ENCODE data around the gene TRA2A. TPM values are rescaled to one million over a fixed set of nuclear protein-coding genes. Genes with fewer than 3 reads are reported as not detected.

The TRA2A gene
- total RNA-seq, 1 experiment from 2014 or later: 112 TPM

- Histone ChIP-seq H3K27me3 (ENCODE audit: insufficient read depth, low read depth) (no peaks in the 10 kb centered on the region), H3K36me3 (ENCODE audit: low read depth) (peaks cover 61% of the 10 kb centered on the region; the same call in 1 of the 2 replicates), H3K9me3 (ENCODE audit: insufficient read depth, low read depth) (no peaks in the 10 kb centered on the region), H2AFZ (no peak overlapping the region), H3F3A (ENCODE audit: insufficient read depth, low read depth) (peaks cover 7% of the 10 kb centered on the region; the same call in 1 of the 2 replicates), H3K9me2 (ENCODE audit: insufficient read depth) (no peaks in the 10 kb centered on the region), H3K79me2 (ENCODE audit: low read depth) (peaks cover 100% of the 10 kb centered on the region), H4K20me1 (ENCODE audit: insufficient read depth) (peaks cover 76% of the 10 kb centered on the region), H3K4me1 (replicated peaks; ENCODE audit: insufficient read depth) (peaks cover 6% of the 10 kb centered on the region), H3K4me2 (no peak overlapping the region), H3K27ac (no peak overlapping the region), H3K4me3 (no peak overlapping the region)
- BruUV-seq (replicated peaks): no TSS peak
- CTCF ChIA-PET: no interaction called here
- DNase-seq: no peak
- intact Hi-C loops (cut with micrococcal nuclease; ENCODE audit: unreplicated experiment): no loop called here
- POLR2A ChIA-PET (ENCODE audit: unreplicated experiment): no interaction called here
- TF ChIP-seq EZH2 (IDR thresholded peaks at IDR 0.05; ENCODE audit: low read depth): no peak
- no peak for TF ChIP-seq CTCF (conservative IDR thresholded peaks at IDR 0.05)
Observed at GRCh38 chr7:23458044-23458443, 73.7 kb downstream of the TRA2A start.

- CTCF ChIA-PET: no interaction called here
- peaks cover 10% of the 10 kb centered on the region for H3F3A ChIP-seq (ENCODE audit: insufficient read depth, low read depth)
- H2AFZ ChIP-seq: no peak overlapping the region
- POLR2A ChIA-PET (ENCODE audit: unreplicated experiment): no interaction called here
- H3K27ac ChIP-seq: no peak overlapping the region
- H3K4me1 ChIP-seq (replicated peaks; ENCODE audit: insufficient read depth): no peaks in the 10 kb centered on the region; the same call in 1 of the 2 replicates
- H3K9me3 ChIP-seq (ENCODE audit: insufficient read depth, low read depth): no peaks in the 10 kb centered on the region
- no peak overlapping the region for H3K4me2 ChIP-seq
- TF ChIP-seq EZH2 (IDR thresholded peaks at IDR 0.05; ENCODE audit: low read depth): no peak
- TF ChIP-seq CTCF (conservative IDR thresholded peaks at IDR 0.05): no peak
- H3K4me3 ChIP-seq: no peak overlapping the region
- H4K20me1 ChIP-seq (ENCODE audit: insufficient read depth): peaks cover 77% of the 10 kb centered on the region
- peaks cover 100% of the 10 kb centered on the region for H3K79me2 ChIP-seq (ENCODE audit: low read depth)
- H3K36me3 ChIP-seq (ENCODE audit: low read depth): peaks cover 49% of the 10 kb centered on the region; the same call in 1 of the 2 replicates
- no TSS peak for BruUV-seq (replicated peaks)
- no peak for DNase-seq
- intact Hi-C loops (cut with micrococcal nuclease; ENCODE audit: unreplicated experiment): no loop called here
- no peaks in the 10 kb centered on the region for H3K27me3 ChIP-seq (ENCODE audit: insufficient read depth, low read depth)
- no peaks in the 10 kb centered on the region for H3K9me2 ChIP-seq (ENCODE audit: insufficient read depth)
Observed at GRCh38 chr7:23456093-23456492, 75.7 kb downstream of the TRA2A start.

GRCh38 chr7:23454881-23455526, 76.8 kb downstream of the TRA2A start:
- Histone ChIP-seq H4K20me1 (ENCODE audit: insufficient read depth) (peaks cover 83% of the 10 kb centered on the region), H3K9me3 (ENCODE audit: insufficient read depth, low read depth) (no peaks in the 10 kb centered on the region), H3K27me3 (ENCODE audit: insufficient read depth, low read depth) (no peaks in the 10 kb centered on the region), H3K4me2 (no peak overlapping the region), H3K36me3 (ENCODE audit: low read depth) (peaks cover 43% of the 10 kb centered on the region; the same call in 1 of the 2 replicates), H3F3A (ENCODE audit: insufficient read depth, low read depth) (peaks cover 16% of the 10 kb centered on the region), H3K9me2 (ENCODE audit: insufficient read depth) (no peaks in the 10 kb centered on the region), H3K79me2 (ENCODE audit: low read depth) (peaks cover 100% of the 10 kb centered on the region), H2AFZ (no peak overlapping the region), H3K27ac (no peak overlapping the region), H3K4me3 (no peak overlapping the region), H3K4me1 (replicated peaks; ENCODE audit: insufficient read depth) (no peaks in the 10 kb centered on the region; the same call in 1 of the 2 replicates)
- DNase-seq: no peak
- BruUV-seq (replicated peaks): no TSS peak
- intact Hi-C loops (cut with micrococcal nuclease; ENCODE audit: unreplicated experiment): no loop called here
- CTCF ChIA-PET: interaction anchor here (0.5 kb wide), 1 partner anchor 12 kb away, joined by 3 read pairs; no protein-coding TSS in a partner anchor
- POLR2A ChIA-PET (ENCODE audit: unreplicated experiment): no interaction called here
- TF ChIP-seq EZH2 (IDR thresholded peaks at IDR 0.05; ENCODE audit: low read depth) (no peak), CTCF (conservative IDR thresholded peaks at IDR 0.05) (no peak)

Other genes with a start within 250 kb of the TRA2A start
- 105 and 133 TPM in 2 replicates for gene MALSU1, start 232.6 kb downstream of the TRA2A start, total RNA-seq (2021)
- 132 and 139 TPM in 2 replicates for gene IGF2BP3, start 61.5 kb downstream of the TRA2A start, total RNA-seq (2021)
- gene CCDC126, start 65.4 kb upstream of the TRA2A start, total RNA-seq (2021): 5.9 and 6.2 TPM in 2 replicates
- gene FAM221A, start 148.2 kb upstream of the TRA2A start, total RNA-seq (2021): 2.4 and 3.6 TPM in 2 replicates
- gene STK31, start 178.2 kb upstream of the TRA2A start, total RNA-seq (2021): 0.48 and 0.57 TPM in 2 replicates

All from PC-9 (cell line).